Daoy (cell line): ENCODE results near the gene NAV3. TPM values are rescaled to one million over a fixed set of nuclear protein-coding genes. Genes with fewer than 3 reads are reported as not detected.
"Not testable (repeated sequence)": the region's sequence is repeated elsewhere in the genome, so short reads cannot be mapped to it uniquely, and the experiment has no call there.

Experiments used
- DNase-seq: peaks from one replicate; pipeline ENCODE4 v3.0.0-alpha.2; 2015; ENCODE audit warnings: low read depth
- total RNA-seq: library from RNA; depleted of rRNA; stranded (reverse); fragments of >200 nt; shearing (Covaris generic); gene quantifications from 2 replicates; pipeline ENCODE4 v1.2.3, GENCODE V29; 2014

The NAV3 gene
- total RNA-seq, 1 experiment from 2014 or later: 34.2 TPM

- no peak for DNase-seq
Observed at GRCh38 chr12:78050790-78051189, 220.1 kb downstream of the NAV3 start.

GRCh38 chr12:78055545-78055944 is 224.9 kb downstream of the NAV3 start:
- no peak for DNase-seq

GRCh38 chr12:78057075-78057474 is 226.4 kb downstream of the NAV3 start:
- DNase-seq: no peak

DNA sequence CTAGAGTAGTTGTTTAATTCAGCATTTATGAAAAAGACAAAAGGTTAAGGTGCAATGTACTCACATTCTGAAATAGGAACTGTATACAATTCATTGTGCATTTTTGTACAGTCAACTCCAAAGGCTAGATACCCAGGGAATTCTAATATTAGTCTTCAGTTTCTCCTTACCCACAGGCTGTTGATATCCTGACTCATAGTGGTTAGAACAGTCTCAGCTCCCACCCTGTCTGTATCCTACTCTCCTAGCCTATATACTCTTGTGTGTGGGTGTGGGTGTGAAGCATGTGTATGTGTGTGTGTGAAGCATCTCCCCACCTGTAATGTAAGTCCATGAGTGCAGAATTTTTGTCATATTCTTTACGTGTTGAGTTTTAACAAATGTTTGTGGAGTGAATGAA is 229.5 kb downstream of the NAV3 start:
- peak; percentile 32 for DNase-seq

DNA sequence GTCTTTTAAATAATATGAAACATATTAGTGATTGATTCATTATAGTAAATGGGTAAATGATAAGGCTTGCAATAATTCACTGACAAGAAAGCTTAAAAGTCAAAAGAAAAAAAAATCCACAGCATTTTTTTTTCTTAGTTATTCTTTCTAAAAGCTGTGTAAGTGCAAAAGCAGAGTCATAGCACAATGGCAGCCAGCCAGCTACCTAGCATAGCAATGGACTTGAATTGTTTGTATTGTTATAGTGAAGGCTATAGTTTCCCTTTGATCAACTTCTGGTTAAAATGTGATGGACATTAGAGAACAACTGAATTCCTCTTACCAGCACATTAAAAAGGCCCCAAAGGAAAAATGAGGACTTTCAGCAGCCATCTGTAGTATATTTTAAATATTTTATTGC is 232.1 kb downstream of the NAV3 start:
- DNase-seq: peak; percentile 13

- DNase-seq: no peak
Observed at GRCh38 chr12:78081590-78082314, 251.1 kb downstream of the NAV3 start.

DNA sequence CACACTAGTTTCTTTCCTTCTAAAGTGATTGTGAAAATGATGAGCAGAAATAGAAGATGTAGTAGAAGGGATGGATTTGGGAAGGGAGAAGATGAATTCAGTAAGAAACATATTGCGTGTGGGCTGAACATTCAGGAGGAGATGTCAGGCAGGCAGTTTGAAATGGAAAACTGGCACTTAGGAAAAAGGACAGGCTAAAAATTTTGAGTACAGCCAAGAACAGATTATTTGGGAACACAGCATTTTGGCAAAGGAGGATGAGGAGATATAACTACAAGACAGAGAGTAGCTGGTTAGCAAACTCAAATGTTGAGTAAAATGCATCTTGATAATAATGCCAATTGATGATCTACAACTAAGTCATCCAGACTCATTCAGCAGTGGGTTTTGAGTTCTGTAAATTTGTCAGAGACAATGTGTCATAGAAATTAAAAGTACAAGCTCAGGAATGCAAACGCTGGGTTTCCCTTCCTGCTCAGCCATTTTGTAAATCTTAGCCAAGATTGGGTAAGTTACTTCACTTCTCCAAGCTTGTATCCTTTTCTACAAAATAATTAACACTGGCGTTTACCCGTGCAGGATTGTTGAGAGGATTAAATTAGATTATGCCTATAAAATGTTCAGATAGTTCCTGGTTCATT is 255.0 kb downstream of the NAV3 start:
- DNase-seq: no peak

- no peak for DNase-seq
Observed at GRCh38 chr12:78086553-78087362, 256.1 kb downstream of the NAV3 start.

GRCh38 chr12:78087363-78087675 is 256.6 kb downstream of the NAV3 start:
- no peak for DNase-seq

DNA sequence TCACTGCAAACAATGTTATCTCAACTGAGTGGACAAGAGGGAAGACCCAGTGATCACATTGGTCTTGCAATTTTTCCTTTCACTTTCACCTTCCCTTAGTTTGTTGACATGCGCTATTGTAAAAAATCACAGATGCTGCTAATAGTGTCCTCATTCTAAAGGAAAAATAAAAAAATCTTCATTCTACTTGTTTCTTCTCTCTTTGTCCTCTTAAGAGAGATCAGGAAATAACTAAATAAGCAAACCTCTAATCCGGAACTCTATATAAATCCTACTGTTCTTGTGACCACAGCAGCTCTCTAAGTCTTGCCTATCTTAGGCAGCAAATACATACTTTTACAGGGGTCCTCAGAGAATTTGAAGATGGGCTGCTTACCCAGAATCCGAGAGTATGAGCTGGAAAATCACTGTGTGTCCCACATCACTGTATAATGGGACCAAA is 257.7 kb downstream of the NAV3 start:
- DNase-seq: no peak

- DNase-seq: no peak
Observed at GRCh38 chr12:78090266-78090665, 259.6 kb downstream of the NAV3 start.

DNA sequence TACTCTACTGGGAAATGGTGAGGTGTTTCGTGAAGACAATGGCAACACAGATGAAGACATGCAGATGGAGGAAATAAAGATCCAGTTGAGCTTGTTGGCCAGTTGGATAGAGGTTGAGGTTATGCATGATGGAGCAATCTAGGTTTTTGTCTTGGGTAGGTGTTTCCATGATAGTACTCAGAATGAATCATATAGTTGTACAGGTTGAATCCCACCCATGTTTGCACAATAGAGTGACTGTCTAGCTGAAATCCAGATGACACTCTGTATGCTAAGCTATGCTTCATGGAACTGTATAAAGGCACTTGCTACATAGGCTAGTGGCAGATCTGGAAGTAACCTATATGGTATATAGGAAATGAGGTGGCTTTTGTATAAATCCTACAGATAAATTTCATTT is 264.9 kb downstream of the NAV3 start:
- DNase-seq: no peak

- no peak for DNase-seq
Observed at GRCh38 chr12:78096909-78097597, 266.4 kb downstream of the NAV3 start.

DNA sequence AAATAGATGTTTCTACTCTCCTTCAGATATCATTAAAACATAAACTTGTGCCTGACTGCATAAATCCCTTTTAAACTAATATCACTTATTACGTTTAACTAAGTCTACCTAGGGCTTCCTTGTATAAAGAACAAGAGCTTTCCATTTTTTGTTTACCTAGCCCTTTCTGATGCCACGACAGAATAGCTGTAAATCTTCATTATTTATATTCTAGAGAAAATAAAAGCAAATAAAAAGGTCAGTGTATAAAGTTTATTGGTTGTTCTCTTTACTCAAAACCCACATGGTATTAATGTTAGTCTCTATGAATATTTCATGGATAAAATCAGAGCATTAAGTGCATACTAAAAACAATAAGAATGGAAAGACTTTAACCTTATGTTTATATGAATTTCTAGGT is 269.1 kb downstream of the NAV3 start:
- DNase-seq: no peak

DNA sequence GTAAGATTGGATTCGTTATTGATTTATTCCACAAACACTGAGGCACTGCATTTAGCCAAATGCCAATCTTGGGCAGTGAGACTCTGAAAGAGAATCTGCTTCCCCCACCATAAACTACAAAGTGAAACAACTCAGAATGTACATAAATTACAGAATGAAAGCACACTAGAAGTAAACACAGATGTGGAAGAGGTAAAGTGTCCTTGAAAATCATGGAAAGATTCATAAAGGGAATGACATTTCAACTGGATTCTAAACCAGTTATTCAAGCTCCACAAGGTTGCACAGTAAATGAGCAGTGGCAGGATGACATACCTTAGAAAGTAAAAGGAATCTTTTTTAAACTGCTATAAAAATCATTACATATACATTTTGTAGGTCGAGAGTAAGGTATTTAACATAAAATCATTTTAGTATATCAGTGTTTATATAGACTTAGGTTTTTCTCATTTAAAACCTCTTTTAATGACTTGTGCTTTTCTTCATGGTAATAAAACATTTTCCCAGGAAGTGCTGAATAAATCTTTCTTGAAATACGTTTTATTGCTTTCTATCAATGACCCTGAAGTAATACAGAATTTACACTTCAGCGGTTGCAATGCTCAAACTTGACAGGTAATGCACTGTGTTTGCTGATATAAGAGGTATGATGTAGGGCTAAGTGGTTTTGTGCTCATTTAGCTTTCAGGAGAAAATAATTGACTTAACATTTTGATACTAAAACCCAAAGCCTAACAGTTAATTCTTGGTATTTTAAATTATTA is 270.6 kb downstream of the NAV3 start:
- no peak for DNase-seq

DNA sequence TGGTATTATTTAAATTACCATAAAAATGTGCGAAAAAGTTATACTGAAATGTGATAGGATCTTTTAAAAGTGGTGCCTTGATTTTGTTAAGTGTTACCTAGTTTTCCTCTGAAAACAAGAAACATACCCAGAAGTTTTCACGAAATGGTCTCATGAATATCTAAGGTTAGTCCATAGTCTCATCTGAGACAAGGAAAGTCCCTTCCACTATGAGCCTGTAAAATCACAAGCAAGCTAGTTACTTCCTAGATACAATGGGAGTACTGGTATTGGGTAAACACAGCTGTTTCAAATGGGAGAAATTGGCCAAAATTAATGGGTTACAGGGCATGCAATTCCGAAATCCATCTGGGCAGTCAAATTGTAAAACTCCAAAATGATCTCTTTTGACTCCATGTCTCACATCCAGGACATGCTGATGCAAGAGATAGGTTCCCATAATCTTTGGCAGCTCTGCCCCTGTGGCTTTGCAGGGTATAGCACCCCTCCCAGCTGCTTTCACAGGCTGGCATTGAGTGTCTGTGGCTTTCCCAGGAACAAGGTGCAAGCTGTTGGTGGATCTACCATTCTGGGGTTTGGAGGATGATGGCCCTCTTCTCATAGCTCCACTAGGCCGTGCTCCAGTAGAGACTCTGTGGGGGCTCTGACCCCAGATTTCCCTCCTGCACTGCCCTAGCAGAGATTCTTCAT is 271.4 kb downstream of the NAV3 start:
- DNase-seq: no peak

DNA sequence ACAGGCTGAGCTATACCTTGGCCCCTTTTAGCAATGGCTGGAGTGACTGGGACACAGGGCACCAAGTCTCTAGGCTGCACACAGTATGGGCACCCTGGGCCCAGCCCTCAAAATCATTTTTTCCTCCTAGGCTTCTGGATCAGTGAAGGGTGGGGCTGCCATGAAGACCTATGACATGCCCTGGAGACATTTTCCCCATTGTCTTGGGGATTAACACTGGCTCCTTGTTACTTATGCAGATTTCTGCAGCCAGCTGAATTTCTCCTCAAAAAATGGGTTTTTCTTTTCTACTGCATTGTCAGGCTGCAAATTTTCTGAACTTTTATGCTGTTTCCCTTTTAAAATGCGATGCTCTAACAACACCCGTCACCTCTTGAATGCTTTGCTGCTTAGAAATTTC is 272.1 kb downstream of the NAV3 start:
- DNase-seq: not testable (repeated sequence)

DNA sequence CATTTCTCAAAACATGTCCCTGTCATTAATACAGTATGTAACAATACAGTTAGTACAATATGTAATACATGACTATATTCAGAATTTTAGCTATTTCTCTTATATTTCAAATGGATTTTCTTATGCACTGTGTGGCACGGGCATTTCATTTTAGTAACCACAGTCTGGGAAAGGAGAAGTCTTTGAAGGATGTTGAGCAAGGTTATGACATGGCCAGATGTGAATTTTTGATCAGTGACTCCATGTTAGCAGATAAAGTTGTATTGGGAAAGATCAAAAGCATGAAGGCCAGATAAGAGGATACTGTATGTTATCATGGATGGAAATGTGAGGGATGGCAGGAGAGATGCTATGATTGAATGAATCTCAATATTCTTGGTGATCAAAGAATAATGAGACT is 285.2 kb downstream of the NAV3 start:
- DNase-seq: no peak

DNA sequence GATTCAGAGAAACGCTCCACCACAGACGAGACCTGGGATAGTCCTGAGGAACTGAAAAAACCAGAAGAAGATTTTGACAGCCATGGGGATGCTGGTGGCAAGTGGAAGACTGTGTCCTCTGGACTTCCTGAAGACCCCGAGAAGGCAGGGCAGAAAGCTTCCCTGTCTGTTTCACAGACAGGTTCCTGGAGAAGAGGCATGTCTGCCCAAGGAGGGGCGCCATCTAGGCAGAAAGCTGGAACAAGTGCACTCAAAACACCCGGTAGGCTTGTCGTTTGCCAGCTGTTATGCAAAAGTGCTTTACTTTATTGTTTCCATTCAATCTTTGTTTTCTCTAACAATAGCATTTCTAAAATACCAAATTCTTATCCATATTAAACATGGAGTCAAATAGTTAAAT is 287.3 kb downstream of the NAV3 start:
- no peak for DNase-seq

GRCh38 chr12:78118486-78118885 is 287.8 kb downstream of the NAV3 start:
- no peak for DNase-seq

GRCh38 chr12:78119351-78119918 is 288.7 kb downstream of the NAV3 start:
- no peak for DNase-seq
